ENCODE data around the gene NAPA. TPM values are rescaled to one million over a fixed set of nuclear protein-coding genes. Genes with fewer than 3 reads are reported as not detected.

NAPA gene
- total and polyA plus RNA-seq, 2 experiments from 2014 or later: 62.5 to 173 TPM

- Histone ChIP-seq H3K27me3 (no peaks in the 10 kb centered on the region), H3K36me3 (no peaks in the 10 kb centered on the region), H3K4me3 (no peak overlapping the region), H3K4me1 (ENCODE audit: low read depth) (peaks cover 3% of the 10 kb centered on the region), H3K27ac (no peak overlapping the region), H3K9me3 (ENCODE audit: low read depth) (no peaks in the 10 kb centered on the region)
- no peak for TF ChIP-seq CTCF (IDR thresholded peaks at IDR 0.05; ENCODE audit: low read depth, low read length)
- no peak for DNase-seq (ENCODE audit: low read depth in 1 of 2, low spot score in 1 of 2)
Measured at GRCh38 chr19:47470447-47471195, 44.2 kb downstream of the NAPA start.

GRCh38 chr19:47469719-47470118 lies 45.1 kb downstream of the NAPA start:
- no peak overlapping the region for H3K27ac ChIP-seq
- peaks cover 3% of the 10 kb centered on the region for H3K4me1 ChIP-seq (ENCODE audit: low read depth)
- no peaks in the 10 kb centered on the region for H3K27me3 ChIP-seq
- H3K36me3 ChIP-seq: no peaks in the 10 kb centered on the region
- TF ChIP-seq CTCF (IDR thresholded peaks at IDR 0.05; ENCODE audit: low read depth, low read length): no peak
- H3K4me3 ChIP-seq: no peak overlapping the region
- no peak for DNase-seq (ENCODE audit: low read depth in 1 of 2, low spot score in 1 of 2)
- no peaks in the 10 kb centered on the region for H3K9me3 ChIP-seq (ENCODE audit: low read depth)

- Histone ChIP-seq H3K27ac (no peak overlapping the region), H3K4me1 (ENCODE audit: low read depth) (peaks cover 3% of the 10 kb centered on the region), H3K27me3 (no peaks in the 10 kb centered on the region), H3K4me3 (no peak overlapping the region), H3K36me3 (no peaks in the 10 kb centered on the region), H3K9me3 (ENCODE audit: low read depth) (no peaks in the 10 kb centered on the region)
- no peak for TF ChIP-seq CTCF (IDR thresholded peaks at IDR 0.05; ENCODE audit: low read depth, low read length)
- no peak for DNase-seq (ENCODE audit: low read depth in 1 of 2, low spot score in 1 of 2)
Measured at GRCh38 chr19:47469363-47469700, 45.5 kb downstream of the NAPA start.

GRCh38 chr19:47467914-47468313 lies 46.9 kb downstream of the NAPA start:
- no peaks in the 10 kb centered on the region for H3K27me3 ChIP-seq
- no peaks in the 10 kb centered on the region for H3K9me3 ChIP-seq (ENCODE audit: low read depth)
- no peak overlapping the region for H3K27ac ChIP-seq
- TF ChIP-seq CTCF (IDR thresholded peaks at IDR 0.05; ENCODE audit: low read depth, low read length): no peak
- no peak for DNase-seq (ENCODE audit: low read depth in 1 of 2, low spot score in 1 of 2)
- no peaks in the 10 kb centered on the region for H3K36me3 ChIP-seq
- no peak overlapping the region for H3K4me3 ChIP-seq
- peaks cover 3% of the 10 kb centered on the region for H3K4me1 ChIP-seq (ENCODE audit: low read depth)

GRCh38 chr19:47465957-47466356 lies 48.9 kb downstream of the NAPA start:
- no peak overlapping the region for H3K4me3 ChIP-seq
- no peak for DNase-seq (ENCODE audit: low read depth in 1 of 2, low spot score in 1 of 2)
- no peaks in the 10 kb centered on the region for H3K9me3 ChIP-seq (ENCODE audit: low read depth)
- no peak overlapping the region for H3K27ac ChIP-seq
- H3K4me1 ChIP-seq (ENCODE audit: low read depth): no peaks in the 10 kb centered on the region
- H3K36me3 ChIP-seq: no peaks in the 10 kb centered on the region
- H3K27me3 ChIP-seq: no peaks in the 10 kb centered on the region
- no peak for TF ChIP-seq CTCF (IDR thresholded peaks at IDR 0.05; ENCODE audit: low read depth, low read length)

Measured in cardiac muscle cell (in vitro differentiated cells and primary cell).